ENCODE data around the gene TRAPPC6A. TPM values are rescaled to one million over a fixed set of nuclear protein-coding genes. Genes with fewer than 3 reads are reported as not detected.

TRAPPC6A gene
- total RNA-seq, 1 donor from 2014 or later, result 42.8 TPM

GRCh38 chr19:45142016-45142725 is 35.9 kb downstream of the TRAPPC6A start:
- H3K4me1 Mint-ChIP-seq, result peaks cover 5% of the 10 kb centered on the region
- no peaks in the 10 kb centered on the region for H3K9me3 Mint-ChIP-seq
- no peak for DNase-seq (ENCODE audit: low spot score in 2 of 2, unreplicated experiment in 2 of 2)
- peaks cover 10% of the 10 kb centered on the region for H3K36me3 Mint-ChIP-seq
- H3K27ac Mint-ChIP-seq, result no peak overlapping the region
- no peaks in the 10 kb centered on the region for H3K27me3 Mint-ChIP-seq (ENCODE audit: low read depth)
- H3K4me3 Mint-ChIP-seq, result no peak overlapping the region
- no peak for TF ChIP-seq CTCF (IDR thresholded peaks at IDR 0.05; ENCODE audit: unreplicated experiment)

GRCh38 chr19:45141203-45141900 is 36.7 kb downstream of the TRAPPC6A start:
- no peak for TF ChIP-seq CTCF (IDR thresholded peaks at IDR 0.05; ENCODE audit: unreplicated experiment)
- Mint-ChIP-seq H3K27me3 (ENCODE audit: low read depth) (no peaks in the 10 kb centered on the region), H3K27ac (no peak overlapping the region), H3K36me3 (peaks cover 10% of the 10 kb centered on the region), H3K4me3 (no peak overlapping the region), H3K4me1 (peaks cover 8% of the 10 kb centered on the region), H3K9me3 (no peaks in the 10 kb centered on the region)
- no peak for DNase-seq (ENCODE audit: low spot score in 2 of 2, unreplicated experiment in 2 of 2)

- no peaks in the 10 kb centered on the region for H3K27me3 Mint-ChIP-seq (ENCODE audit: low read depth)
- H3K4me1 Mint-ChIP-seq, result peaks cover 8% of the 10 kb centered on the region
- no peak overlapping the region for H3K4me3 Mint-ChIP-seq
- no peak for DNase-seq (ENCODE audit: low spot score in 2 of 2, unreplicated experiment in 2 of 2)
- no peaks in the 10 kb centered on the region for H3K9me3 Mint-ChIP-seq
- peaks cover 10% of the 10 kb centered on the region for H3K36me3 Mint-ChIP-seq
- no peak for TF ChIP-seq CTCF (IDR thresholded peaks at IDR 0.05; ENCODE audit: unreplicated experiment)
- H3K27ac Mint-ChIP-seq, result no peak overlapping the region
These were observed 37.5 kb downstream of the TRAPPC6A start for GRCh38 chr19:45140533-45140932.

GRCh38 chr19:45140144-45140503 is 37.9 kb downstream of the TRAPPC6A start:
- no peaks in the 10 kb centered on the region for H3K9me3 Mint-ChIP-seq
- H3K27ac Mint-ChIP-seq, result no peak overlapping the region
- no peak for TF ChIP-seq CTCF (IDR thresholded peaks at IDR 0.05; ENCODE audit: unreplicated experiment)
- no peak for DNase-seq (ENCODE audit: low spot score in 2 of 2, unreplicated experiment in 2 of 2)
- H3K4me1 Mint-ChIP-seq, result peaks cover 8% of the 10 kb centered on the region
- peaks cover 10% of the 10 kb centered on the region for H3K36me3 Mint-ChIP-seq
- H3K27me3 Mint-ChIP-seq (ENCODE audit: low read depth), result no peaks in the 10 kb centered on the region
- H3K4me3 Mint-ChIP-seq, result no peak overlapping the region

GRCh38 chr19:45139286-45140143 is 38.5 kb downstream of the TRAPPC6A start:
- Mint-ChIP-seq H3K36me3 (peaks cover 10% of the 10 kb centered on the region), H3K4me1 (peaks cover 8% of the 10 kb centered on the region), H3K9me3 (no peaks in the 10 kb centered on the region), H3K27me3 (ENCODE audit: low read depth) (no peaks in the 10 kb centered on the region), H3K4me3 (no peak overlapping the region), H3K27ac (no peak overlapping the region)
- no peak for TF ChIP-seq CTCF (IDR thresholded peaks at IDR 0.05; ENCODE audit: unreplicated experiment)
- DNase-seq (ENCODE audit: low spot score in 2 of 2, unreplicated experiment in 2 of 2), result no peak
